T-helper 22 cell (primary cell): Measurements from ENCODE around the gene SPATA24.
"Not testable (repeated sequence)": the region's sequence is repeated elsewhere in the genome, so short reads cannot be mapped to it uniquely, and the experiment has no call there.

Experiments
- DNase-seq: peaks from one replicate; pipeline ENCODE4 v3.0.0-alpha.2; 2020; ENCODE audit warnings: low read depth

SPATA24 gene

GRCh38 chr5:139403787-139404483 is at the start of gene SPATA24:
TSS of gene SPATA24 (minus strand) at chr5:139404089. CDS start at chr5:139404060, 29 bp downstream.
- DNase-seq: peak; percentile 94

GRCh38 chr5:139451878-139452660 is 48.2 kb upstream of the SPATA24 start:
- no peak for DNase-seq

GRCh38 chr5:139451176-139451575 is 47.3 kb upstream of the SPATA24 start:
- no peak for DNase-seq

- DNase-seq: no peak
Observed at GRCh38 chr5:139446956-139447779, 43.3 kb upstream of the SPATA24 start.

GRCh38 chr5:139445325-139446170 is 41.7 kb upstream of the SPATA24 start:
- DNase-seq: no peak

GRCh38 chr5:139443831-139444453 is 40.1 kb upstream of the SPATA24 start:
- peak; percentile 44 for DNase-seq

- DNase-seq: not testable (repeated sequence)
Observed at GRCh38 chr5:139440416-139440815, 36.5 kb upstream of the SPATA24 start.

GRCh38 chr5:139439013-139439903 is 35.4 kb upstream of the SPATA24 start, which contains the start of gene DNAJC18:
TSS of gene DNAJC18 (minus strand) at chr5:139439525. CDS start at chr5:139439445, 80 bp downstream.
- DNase-seq: peak; percentile 82

- no peak for DNase-seq
Observed at GRCh38 chr5:139438707-139439012, 34.8 kb upstream of the SPATA24 start.

GRCh38 chr5:139435676-139436075 is 31.8 kb upstream of the SPATA24 start:
- DNase-seq: no peak

GRCh38 chr5:139431706-139432105 is 27.8 kb upstream of the SPATA24 start:
- no peak for DNase-seq

- DNase-seq: no peak
Observed at GRCh38 chr5:139430015-139430414, 26.1 kb upstream of the SPATA24 start.

- no peak for DNase-seq
Observed at GRCh38 chr5:139426203-139426885, 22.5 kb upstream of the SPATA24 start.

- no peak for DNase-seq
Observed at GRCh38 chr5:139425497-139425896, 21.6 kb upstream of the SPATA24 start.

GRCh38 chr5:139422307-139422893 is 18.5 kb upstream of the SPATA24 start:
- DNase-seq: peak; percentile 26

GRCh38 chr5:139419226-139420192 is 15.6 kb upstream of the SPATA24 start:
- DNase-seq: no peak

GRCh38 chr5:139418793-139419192 is 14.9 kb upstream of the SPATA24 start:
- DNase-seq: no peak

GRCh38 chr5:139417214-139417613 is 13.3 kb upstream of the SPATA24 start:
- DNase-seq: no peak
